Stimulated activated CD4-positive, alpha-beta T cell treated with anti-CD3 and anti-CD28 coated beads, Interleukin-2, amount 100 ng/mL, for 24 hours (primary cell): Measurements from ENCODE around the gene TRUB2.
"Not testable (repeated sequence)": the region's sequence is repeated elsewhere in the genome, so short reads cannot be mapped to it uniquely, and the experiment has no call there.

ENCODE experiments used
- DNase-seq, 2 donors: peaks; one replicate each; pipeline ENCODE4 v3.0.0-alpha.2; 2020

The TRUB2 gene

DNA sequence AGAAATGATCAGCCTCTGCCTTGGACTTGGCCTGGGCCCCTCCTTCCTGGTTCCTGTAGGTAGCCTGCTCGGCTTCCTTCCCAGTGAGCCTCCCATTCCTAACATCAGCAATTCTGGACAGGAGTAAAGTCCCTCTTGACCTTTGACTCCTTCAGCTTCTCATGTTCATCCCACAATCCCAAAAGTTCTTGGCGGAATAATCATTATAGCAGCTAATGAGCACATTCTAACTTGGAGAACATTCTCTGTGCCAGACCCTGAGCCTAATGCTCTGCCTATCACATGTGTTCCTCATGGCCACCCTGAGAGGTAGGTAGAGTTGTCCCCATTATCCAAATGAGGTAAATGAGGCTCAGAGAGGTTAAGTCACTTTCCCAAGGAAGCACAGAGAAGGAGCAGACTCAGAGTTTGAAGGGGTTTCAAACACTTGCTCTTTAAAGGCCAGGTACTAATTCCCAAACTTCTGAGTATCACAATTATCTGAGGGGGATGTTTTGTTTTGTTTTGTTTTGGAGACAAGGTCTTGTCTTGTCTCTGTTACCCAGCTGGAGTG is 24.9 kb downstream of the TRUB2 start:
- DNase-seq = no peak

DNA sequence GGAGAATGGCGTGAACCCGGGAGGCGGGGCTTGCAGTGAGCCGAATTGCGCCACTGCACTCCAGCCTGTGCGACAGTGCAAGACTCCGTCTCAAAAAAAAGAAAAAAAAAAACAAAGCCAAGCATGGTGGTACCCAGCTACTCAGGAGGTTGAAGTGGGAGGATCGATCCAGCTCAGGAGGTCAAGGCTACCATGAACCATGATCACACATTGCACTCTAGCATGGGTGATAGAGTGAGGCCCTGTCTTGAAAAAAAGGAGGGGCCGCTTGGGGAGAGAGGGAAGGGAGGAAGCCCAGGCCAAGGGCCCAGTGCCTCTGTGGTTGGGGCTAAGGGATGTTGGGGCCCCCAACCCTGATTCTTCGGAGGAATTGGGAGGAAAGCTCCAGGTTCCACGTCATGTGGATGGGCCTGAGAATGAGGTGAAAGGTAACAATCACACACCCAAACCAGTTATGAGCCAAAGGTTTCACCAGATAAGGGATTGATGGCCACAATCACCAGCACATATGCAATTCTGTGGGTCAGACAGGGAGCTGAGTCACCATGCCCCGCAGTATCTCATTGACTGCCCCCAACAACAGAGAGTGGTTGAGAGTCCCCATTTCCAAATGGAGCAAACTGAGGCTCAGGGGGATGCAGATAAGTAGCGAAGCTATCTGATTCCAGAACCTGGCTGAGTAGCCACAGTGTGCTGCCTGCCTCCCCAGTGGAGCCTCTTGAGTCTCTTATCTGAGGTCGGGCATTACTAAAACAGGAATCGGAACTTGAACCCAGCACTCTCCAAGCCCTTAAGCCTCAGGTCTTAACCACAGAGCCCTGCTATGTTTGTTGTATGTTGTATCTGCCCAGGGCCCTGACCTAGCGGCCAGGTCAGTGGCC is 25.7 kb downstream of the TRUB2 start:
- DNase-seq = no peak

DNA sequence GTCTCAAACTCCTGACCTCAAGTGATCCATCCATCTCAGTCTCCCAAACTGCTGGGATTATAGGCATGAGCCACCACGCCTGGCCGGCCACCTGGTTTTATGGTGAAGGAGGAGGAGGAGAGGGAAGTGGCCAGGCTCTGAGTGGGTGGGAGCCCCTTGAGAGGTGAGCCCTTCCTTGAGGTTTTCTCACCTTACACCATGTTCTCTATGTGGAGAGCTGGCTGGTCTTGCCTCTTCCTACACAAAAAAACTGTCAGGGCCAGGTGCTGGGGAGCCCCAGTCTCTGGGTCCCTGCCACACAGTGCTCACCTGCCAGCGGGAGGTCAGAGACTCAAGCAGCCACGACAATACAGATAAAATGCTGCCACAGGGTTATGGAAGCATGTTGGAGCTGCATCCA is 28.1 kb downstream of the TRUB2 start:
- DNase-seq = no peak

DNA sequence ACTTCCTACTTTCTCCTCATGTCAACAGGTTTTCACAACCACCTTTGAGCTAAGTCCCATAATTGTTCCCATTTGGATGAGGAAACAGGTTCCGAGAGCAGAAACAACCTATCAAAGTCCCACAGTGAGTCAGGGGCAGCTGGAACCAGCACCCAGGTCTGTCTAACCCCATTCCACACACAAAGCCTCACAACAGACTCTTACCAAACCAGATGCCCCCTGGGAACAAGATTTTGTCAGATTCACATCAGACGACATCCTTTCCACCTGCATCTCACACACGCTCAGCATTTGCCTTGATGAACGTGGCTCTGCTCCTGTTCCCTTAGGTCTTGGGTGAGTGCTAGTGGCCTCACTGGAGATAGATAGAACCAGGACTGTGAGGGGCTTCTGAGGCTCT is 29.2 kb downstream of the TRUB2 start:
- DNase-seq = no peak

DNA sequence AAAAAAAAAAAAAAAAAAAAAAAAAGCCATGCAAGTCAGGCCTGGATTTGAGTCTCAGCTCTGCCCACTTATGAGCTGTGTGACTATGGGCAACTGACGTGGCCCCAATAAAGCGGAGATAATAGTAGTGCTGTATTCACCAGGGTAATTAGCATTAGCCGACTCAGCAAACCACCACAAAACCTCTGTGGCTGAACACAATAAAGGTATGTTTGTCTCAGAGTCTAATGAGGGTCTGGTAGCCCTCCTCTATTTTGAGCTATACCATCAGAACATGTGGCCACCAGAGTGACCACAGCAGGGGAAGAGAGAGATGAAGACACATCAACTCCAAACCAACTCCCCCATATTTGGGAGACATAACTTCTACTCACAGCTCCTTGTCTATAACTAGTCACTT is 30.2 kb downstream of the TRUB2 start:
- no peak for DNase-seq

DNA sequence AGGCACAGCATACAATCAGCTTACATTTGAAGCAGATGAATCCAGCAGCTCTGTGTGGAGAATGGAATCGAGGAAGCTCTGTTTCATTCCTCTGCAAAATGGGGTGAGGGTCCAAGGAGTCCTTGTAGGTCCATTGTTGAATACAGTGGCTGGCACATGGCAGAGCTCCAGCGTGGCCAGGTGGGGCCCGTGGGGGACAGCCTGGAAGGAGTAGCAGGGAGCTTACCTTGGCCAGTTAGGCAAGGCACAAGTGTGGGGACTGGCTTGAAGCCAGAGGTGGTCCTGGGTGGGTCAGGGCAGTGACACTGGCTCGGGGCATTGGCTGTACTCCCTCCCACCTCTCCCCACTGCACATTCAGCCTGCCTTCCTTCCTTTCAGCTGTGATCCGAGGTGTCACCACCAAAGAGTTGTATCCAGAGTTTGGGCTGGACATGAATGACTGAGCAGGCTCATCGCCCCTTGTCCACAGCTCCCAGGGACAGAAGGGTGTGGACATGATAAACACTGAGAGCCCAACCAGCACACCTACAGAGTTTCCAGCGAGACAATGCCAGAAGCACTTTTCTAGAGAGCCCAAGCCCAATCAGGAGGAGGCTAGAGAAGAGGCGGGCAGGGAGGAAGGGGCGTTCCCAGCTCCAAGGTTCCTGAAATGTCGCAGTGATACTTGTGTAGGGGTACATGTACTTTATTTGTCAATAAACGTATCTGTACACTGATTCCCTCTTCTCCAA is 33.8 kb downstream of the TRUB2 start:
- no peak for DNase-seq

DNA sequence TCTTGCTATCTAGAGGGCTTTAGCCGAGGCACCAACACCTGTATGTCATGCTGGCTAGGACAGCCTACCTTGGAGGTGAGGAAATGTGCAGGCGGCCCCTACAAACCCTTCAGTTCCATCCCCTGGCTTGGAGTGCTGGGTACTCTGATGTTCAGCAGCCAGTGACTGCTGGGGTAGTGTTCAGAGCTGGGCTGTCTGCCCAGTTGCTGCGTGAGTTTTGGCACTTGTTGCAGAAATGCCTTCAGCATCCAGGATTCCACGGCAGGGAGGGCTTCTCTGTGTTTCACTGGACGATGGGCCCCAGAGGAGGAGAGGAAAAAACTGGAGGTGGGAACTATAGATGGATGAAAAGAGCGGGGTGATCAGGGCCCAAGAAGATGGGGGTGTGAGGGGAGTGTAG is 35.8 kb downstream of the TRUB2 start:
- DNase-seq = no peak

DNA sequence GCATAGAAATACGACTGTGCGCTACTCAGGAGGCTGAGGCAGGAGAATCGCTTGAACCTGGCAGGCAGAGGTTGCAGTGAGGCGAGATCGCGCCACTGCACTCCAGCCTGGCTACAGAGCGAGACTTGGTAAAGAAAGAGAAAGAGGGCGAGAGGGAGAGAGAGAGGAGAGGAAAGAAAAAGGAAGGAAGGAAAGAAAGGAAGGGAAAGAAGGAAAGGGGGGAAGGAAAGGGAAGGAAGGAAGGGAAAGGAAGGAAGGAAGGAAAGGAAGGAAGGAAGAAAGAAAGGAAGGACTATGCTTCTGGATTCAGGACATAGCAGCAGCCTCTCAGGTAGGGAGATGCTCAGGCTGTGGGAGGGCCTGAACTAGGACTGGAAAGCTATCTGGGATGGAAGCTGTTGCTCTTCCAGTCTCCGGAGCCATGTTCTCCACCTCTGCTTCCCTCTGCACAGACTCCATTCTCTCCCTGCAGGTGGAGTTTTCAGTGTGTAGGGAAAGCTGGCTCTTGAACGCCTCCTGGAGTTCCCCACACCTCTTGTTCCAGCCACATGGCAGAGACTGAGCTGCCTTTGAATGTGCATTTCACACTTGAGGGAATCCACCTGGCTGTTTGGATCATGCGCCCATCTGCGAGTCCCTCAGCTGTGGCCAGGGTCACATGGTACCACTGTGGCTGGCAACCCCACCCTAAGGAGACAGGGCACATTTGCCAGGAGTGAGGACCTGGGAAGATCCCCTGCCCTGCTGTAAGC is 37.0 kb downstream of the TRUB2 start:
- no peak for DNase-seq

DNA sequence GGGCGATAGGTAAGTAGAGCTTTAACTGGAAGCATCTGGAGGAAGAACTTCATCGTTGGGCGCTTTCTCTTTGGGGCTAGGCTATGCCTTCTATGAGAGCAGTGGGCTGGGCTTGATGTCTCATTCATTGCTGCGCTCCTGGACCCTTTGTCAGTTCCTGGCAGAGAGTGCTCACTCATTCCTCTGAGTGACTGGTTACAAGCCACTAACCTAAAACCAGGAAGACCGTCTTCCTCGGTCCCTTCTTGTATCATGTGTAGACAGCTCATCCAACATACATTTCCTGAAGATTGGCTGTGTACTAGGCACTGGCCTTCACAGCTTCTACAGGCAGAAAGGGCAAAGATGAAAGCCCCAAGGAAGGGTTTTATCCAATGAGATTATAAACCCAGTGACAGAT is 39.7 kb downstream of the TRUB2 start:
- no peak for DNase-seq

DNA sequence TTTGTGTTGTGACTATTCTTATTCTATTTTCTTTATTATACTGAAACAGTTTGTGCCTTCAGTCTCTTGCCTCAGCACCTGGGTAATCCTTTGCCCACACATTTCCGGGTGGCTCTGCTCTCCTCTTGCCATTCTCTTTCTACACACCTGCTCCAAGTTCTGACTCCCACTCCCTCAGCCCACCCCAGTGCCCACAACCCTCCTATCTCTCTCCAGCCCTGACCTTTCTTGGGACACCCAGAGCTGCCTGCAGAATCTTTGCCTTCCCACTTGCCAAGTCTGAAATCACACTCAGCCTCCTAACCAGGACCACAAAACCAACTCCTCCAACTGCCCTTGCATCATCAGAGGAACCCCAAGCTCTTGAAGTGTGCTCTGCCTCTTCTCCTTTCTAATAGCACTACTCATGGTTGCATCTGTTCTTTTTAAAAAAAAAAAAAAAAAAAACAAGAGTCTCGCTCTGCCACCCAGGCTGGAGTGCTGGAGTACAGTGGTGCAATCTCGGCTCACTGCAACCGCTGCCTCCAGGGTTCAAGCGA is 42.1 kb downstream of the TRUB2 start:
- no peak for DNase-seq

DNA sequence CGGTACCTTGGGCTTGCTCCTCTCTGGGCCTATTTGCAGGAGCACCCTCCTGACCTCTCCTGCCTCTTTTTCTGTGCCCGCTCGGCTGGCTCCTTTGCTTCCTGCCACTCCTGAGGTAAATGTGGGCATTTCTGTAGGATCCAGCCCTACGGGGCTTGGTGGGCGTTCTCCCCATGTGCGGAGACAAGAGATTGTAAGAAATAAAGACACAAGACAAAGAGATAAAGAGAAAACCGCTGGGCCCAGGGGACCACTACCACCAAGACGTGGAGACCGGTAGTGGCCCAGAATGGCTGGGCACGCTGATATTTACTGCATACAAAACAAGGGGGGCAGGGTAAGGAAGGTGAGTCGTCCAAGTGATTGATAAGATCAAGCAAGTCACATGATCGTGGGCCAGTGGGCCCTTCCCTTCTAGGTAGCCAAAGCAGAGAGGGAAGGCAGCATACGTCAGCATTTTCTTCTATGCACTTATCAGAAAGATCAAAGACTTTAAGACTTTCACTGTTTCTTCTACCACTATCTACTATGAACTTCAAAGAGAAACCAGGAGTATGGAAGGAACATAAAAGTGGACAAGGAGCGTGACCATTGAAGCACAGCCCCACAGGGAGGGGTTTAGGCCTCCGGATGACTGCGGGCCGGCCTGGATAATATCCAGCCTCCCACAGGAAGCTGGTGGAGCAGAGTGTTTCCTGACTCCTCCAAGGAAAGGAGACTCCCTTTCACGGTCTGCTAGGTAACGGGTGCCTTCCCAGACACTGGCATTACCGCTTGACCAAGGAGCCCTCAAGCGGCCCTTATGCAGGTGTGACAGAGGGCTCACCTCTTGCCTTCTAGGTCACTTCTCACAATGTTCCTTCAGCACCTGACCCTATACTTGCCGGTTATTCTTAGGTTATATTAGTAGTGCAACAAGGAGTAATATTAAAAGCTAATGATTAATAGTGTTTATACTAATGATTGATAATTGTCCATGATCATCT is 42.9 kb downstream of the TRUB2 start:
- DNase-seq = not testable (repeated sequence)

DNA sequence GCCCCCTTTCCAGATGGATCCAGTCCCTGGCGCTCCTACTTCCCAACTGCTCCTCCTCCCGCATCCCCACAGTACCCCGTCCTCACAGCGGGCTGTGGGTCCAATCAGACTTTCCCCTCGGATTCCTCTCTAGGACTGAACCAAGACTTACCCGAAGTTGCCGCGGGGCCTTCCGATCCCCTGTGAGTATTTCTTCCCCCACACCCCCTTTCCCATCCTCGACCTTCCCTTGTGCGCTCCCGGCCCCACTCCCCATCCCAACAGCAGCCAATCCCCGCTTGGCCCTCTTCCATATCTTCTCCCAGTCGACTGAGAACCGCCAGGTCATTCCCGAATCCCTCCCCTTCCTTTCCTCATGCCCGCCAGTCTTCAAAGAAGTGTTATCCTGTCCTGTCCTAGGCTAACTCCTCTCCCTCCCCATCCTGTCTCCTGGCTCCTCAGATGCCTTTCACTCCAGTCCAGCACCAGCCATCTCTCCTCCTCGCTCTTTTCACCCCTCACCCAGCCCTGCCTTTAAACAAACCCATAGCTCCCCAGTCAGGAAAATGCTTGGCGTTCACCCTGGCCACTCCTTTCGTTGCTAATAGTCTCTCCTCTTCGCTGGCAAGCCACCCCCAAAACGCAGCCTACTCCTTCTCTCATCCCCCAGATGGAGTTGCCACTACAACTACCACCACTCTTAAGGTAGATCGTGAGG is 45.5 kb downstream of the TRUB2 start:
- peak in 1 of 2 donors; percentile 15 for DNase-seq

DNA sequence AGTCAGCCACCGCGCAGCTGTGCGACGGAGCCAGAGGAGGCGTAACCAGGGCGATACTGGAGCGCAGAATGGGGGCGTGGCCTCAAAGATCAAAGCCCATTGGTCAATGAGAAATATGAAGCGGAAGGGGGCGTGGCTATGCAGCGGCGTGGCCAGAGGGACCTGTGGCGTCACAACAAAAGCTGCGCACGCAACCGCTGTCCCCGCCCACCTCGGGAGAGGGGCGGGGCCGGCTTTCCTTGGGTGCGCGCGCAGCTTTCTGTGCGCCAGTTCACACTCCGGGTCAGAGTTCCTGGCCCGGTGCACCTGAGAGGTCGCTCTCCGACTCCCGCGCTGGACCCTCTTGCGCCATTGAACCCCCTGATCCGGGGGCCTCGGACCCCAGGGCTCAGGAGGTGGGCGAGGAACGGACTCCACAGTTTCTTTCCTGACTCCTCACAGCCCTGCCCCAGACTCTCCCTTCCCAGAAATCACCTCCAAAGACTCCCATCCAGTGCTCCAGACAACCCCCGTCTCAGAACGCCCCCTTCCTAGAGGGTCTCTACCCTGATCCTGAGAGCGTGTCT is 46.2 kb downstream of the TRUB2 start, which contains the start of gene SWI5:
Gene SWI5 (plus strand): TSS at position 269 of the 566 bp plus-strand sequence.
- peak; percentile 100 for DNase-seq

DNA sequence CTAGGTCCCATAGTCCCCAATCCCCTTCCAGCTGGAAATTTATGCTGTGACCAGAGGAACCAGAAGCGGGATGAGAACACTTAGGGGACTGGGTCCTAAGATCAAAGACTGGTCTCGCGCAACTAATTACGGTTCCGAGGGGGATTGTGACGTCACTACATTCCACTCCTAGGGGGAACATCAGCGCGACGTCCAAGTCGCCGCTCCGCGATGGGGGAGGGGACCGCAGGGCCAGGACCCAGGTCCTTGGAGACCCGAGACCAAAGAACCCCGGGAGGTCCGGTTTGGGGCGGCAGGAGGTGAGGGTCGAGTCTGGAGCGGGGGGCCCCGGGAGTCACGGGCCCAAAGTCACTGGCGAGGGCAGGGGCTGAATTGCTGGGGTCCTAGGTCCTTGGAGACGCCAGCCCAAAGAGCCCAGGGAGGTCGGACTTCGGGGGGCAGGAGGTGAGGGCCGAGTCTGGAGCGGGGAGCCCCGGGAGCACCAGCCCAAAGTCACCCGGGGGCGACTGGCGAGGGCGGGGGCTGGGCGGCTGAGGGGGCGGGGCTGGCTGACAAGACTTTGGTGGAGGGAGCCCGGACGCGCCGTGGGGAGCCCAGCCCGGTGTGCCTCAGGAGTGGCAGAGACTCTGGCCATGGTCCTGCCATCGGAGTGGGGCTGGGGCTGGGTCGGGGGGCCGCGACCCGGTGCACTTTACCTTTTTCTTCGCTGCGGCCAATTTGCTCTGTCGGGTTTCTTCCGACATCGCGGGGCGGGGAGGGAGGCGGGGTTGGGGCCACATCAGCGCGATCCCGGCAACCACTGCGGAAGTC is 46.8 kb downstream of the TRUB2 start, which contains the start of gene GOLGA2:
Gene GOLGA2 (minus strand): TSS at position 810 of the 810 bp plus-strand sequence. CDS start 31 bp downstream, at position 779.
- DNase-seq = peak; percentile 13 to 30

DNA sequence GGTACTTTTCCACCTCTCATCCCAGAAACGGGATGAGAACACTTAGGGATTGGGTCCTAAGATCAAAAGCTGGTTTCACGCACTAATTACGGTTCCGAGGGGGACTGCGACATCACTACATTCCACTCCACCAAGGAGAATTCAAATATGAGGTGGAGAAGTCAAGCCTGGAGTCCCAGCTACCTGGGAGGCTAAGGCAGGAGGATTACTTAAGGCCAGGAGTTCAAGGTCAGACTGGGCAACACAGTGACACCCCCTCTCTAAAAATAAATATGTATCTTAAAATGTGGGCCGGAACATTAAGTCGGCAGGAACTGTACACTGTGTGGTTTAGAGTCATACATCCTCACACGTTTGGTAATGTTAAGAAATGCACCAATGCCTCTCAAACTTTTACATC is 48.0 kb downstream of the TRUB2 start:
- DNase-seq = no peak

DNA sequence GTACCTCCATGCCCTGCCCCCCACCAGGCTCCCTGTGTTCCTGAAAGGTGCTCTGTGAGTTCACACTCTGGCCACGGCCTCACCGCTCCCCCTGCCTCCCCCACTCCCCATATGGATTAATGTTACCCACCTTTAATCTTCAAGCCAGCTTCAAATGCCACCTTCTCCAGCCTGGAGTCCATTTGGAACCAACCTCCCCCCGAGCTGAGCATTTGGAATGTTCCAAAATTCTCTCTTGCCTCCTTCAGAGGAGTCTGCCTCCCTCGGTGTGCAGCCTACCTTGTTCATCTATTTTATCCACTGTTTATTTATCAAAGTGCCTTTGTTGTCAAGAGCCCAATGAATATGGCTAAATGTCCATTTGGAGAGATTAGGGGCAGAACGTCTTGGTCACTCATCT is 50.7 kb downstream of the TRUB2 start:
- no peak for DNase-seq

DNA sequence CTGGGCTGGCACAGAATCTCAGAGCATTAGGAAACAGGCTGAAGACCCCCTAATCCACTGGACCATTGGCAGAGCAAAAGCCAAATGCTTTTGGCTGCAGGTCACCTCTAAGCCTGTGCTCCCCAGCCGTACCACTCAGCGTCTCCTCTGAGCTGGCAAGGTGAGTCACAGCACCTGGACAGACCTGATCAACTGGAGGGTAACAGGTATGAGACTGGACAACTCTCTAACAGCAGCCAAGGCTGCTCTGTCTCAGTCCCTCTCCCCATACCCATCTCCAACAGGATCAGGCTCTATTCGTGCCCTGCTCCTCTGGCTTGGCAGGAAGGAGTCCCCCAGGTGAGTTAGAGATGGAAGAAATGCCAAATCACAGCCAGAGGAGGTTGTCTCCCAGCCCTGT is 51.1 kb downstream of the TRUB2 start:
- no peak for DNase-seq

DNA sequence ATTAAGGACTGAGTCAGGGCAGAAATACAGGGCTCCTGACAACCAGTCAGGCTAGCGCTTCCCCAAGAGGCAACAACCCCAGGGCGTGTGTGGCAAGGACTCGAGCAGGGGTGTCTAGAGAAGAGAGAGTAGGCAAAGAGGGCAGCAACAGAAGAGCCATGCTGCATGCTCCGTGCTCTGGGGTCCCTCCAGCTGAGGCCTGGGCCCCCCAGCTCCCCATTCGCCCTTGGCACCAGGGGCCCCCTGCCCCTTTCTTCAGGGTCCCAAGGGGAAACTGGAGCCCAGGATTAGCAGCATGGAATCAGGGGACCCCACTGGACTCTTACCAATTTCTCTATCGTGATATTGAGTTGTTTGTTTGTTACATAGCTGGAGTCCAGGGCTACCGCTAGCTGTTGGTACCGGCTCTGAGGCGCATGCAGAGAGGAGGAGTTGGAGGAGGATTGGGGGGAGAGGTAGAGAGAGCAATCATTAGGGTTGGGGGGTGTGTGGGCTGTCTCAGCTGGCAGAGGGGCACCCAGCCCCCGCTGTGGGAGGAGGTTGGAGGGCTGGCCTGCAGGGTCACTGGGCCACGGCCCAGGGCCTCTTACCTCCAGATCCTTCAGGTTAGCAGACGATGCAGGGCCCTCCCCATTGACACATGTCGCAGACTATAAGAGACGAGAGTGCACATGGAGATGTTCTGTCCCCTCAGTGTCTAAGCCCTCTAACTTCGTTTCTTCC is 55.2 kb downstream of the TRUB2 start:
- no peak for DNase-seq

DNA sequence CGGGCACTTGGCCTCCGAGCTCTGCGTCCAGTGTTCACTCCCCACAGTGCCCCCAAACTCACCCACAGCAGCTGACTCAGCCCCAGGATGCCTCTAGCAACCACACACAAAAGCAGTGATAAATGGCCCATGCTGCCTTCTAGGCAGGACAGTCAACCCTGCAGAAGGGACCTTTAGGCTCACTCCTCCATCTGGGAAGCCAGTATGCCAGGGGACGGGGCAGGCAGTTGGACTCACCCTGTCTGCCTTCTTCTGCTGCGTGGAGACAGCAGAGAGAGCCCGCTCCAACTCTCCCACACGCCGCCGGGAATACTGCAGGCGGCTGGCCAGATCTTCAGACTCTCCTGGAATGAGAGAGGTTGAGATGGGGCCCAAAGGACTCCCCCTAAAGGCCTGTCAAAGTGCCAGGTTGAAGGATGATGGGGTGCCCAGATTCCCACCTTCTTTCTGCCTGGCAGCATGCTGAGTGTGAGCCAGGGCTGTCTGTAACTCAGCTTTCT is 56.8 kb downstream of the TRUB2 start:
- no peak for DNase-seq
